SW 1271 (cell line): ENCODE results near the gene PDE6B.
"Not testable (repeated sequence)": the region's sequence is repeated elsewhere in the genome, so short reads cannot be mapped to it uniquely, and the experiment has no call there.

Experiments
- DNase-seq, 2 experiments: peaks; one replicate each; lab custom pipeline; 2025; lab: John Stamatoyannopoulos, UW

The PDE6B gene

DNA sequence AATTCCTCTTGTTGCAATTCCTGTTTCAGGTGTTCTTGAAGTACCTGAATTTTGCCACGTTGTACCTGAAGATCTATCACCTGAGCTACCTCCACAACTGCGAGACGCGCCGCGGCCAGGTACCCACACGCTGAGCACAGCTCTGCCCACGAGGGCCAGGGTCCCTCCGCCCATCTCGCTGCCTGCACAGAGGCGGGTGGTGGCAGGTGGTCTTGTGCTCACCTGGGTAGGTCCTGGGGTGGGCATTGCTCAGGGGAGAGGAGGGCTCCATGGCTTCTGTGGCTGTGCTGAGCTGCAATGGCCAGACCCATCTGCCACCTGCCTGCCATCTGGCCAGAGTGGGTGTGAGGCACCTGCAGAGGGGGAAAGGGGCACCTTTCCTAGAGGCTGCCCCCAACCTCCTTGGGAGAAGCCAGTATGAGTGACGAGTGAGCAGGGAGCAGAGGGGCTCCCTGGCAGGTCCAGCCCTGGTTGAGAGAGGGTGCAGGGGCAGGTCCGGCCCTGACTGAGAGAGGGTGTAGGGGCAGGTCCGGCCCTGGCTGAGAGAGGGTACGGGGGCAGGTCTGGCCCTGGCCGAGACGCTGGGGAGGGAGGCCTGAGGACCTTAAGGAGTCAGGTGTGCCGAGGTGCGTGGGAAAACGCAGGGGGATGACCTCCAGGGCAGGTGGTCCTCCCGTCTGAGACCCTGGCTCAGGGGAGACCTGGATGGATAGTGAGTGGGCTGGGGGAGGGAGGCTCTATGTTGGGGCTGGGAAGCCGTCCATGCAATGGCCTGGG lies 10.7 kb downstream of the PDE6B start:
- DNase-seq, result no peak

DNA sequence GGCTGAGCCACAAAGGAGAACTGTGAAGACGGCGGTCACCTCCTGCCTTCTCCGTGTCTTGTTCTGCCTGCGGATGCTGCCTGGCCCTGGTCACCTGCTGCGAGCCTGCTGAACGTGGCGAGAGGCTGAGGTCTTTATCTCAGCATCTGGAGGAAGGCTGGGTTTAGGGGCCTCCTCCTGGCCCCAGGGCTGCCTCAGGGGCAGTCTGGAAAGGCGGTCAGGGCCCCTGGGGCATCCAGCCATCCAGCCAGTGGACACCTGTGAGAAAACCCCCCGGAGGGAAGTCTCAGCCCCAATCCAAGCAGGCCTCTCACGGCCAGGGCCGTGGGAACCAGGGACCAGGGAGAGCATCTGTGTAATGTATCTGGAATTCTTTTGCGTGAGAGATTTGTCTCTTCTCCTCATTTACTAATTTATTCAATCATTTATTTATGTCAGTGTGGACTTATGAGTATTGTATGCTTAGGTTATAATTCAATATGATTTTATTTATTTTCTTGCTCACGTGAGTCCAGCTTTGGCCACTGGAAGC lies 11.3 kb downstream of the PDE6B start:
- DNase-seq, result no peak

DNA sequence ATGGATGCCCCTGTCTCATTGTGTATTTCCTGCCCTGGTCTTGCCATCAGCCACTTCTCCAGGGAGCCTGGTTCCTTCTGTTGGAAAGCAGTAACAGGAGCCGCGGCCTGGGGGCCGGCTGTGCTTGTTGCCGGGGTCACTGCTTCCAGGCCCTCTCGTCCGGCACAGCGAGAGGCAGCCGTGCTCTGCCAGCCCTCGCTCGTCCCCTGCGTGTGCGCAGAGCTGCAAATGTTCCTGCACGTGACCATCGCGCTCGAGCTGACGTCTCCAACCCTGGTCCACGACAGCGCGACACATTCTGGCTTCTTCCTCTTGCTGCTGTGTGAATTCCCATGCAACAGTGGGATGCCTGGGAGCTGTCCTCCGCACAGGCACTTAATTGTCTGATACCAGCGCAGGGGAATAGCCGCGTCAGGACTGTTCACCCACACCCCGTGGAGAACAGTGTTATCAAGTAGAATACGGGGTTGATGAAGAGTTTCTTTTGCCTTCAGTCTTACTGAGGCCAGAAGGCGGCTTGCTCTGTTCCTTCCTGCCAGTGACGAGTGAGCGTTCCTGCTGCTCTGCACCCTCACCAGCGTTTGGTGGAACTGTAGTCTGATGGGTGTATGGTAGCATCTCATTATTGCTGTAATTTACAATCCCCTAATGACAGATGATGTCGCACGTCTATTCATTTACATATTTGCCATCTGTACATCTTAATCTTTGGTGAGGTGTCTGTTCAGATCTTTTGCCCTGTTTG lies 12.3 kb downstream of the PDE6B start:
- no peak for DNase-seq

DNA sequence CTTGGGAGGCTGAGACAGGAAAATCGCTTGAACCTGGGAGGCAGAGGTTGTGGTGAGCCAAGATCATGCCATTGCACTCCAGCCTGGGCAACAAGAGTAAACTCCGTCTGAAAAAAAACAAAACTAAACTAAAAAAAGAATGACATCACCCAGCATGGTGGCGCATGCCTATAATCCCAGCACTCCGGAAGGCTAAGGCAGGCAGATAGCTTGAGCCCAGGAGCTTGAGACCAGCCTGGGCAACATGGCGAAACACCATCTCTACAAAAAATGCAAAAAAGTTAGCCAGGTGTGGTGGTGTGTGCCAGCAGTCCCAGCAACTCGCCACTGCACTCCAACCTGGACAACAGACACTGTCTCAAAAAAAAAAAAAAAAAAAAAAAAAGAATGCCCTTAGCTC lies 17.0 kb downstream of the PDE6B start:
- not testable (repeated sequence) for DNase-seq

GRCh38 chr4:646460-646859 lies 21.1 kb downstream of the PDE6B start:
- no peak for DNase-seq

DNA sequence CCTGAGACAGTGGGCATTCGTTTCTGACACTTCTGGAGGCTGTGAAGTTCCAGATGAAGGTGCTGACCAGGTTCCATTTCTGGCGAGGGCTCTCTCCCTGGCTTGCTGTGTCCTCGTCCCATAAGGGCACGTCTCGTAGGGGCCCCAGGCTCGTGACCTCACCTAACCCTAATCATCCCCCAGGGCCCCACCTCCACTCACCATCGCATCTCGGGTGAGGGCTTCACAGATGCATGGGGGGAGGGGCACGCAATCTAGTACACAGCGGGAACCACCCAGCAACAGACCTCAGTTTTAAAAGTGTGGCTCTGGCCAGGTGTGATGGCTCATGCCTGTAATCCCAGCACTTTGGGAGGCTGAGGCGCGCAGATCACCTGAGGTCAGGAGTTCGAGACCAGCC lies 22.1 kb downstream of the PDE6B start:
- DNase-seq, result no peak

DNA sequence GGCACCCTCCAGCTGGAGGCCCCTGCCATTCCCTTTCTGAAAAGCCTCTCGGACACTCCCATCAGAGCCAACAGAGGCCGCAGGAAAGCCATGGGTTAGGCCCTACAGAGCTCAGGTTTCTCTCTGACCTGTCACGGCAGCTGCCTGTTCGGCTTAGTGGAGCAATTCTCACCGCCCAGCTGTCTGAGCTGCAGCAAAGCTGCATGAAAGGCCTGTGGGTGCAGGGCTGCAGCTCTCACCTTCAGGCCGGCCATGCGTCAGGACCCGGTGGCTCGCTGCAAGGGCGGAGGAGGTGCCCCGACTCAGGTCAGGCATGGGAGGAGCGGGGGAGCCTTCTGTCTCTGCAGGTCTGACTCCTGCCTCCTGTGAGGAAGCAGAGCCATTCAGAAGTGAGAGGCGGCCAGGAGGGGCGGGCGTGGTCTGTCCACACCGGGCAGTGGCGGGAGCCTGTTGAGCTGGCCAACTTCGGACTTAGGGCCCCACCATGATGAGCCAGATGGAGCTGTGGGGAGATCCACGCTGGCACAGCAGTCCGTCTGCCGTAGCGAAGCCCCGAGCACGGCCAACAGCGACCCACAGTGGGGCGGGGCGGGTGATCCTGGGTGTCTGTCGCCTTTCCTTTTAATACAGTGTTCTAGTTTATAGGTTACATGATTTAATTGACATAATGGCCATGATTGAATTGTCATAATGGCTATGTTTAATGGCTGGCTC lies 23.4 kb downstream of the PDE6B start:
- DNase-seq, result no peak

DNA sequence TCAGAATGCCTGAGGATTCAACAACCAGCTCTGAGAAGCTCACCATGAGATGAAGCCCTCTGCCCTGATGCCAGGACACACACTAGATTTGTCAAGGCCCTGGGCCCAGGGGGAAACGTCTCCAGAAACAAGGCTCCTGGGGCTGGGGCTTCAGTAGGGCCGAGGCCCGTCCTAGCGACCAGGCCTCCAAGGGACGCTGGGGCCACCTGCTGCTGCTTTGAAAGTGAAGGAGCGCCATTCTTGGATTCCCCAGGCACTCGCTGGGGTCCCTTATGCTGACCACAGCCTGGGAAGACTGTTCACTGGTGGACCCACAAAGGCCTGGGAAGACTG lies 23.9 kb downstream of the PDE6B start:
- DNase-seq, result no peak

- DNase-seq, result no peak
These were observed 24.5 kb downstream of the PDE6B start for GRCh38 chr4:649751-650310.

- DNase-seq, result no peak
These were observed 25.1 kb downstream of the PDE6B start for GRCh38 chr4:650461-650860.

- no peak for DNase-seq
These were observed 25.8 kb downstream of the PDE6B start for GRCh38 chr4:650951-651883.

GRCh38 chr4:651884-652642 lies 26.7 kb downstream of the PDE6B start:
- no peak for DNase-seq

- no peak for DNase-seq
These were observed 27.9 kb downstream of the PDE6B start for GRCh38 chr4:653080-653821.

DNA sequence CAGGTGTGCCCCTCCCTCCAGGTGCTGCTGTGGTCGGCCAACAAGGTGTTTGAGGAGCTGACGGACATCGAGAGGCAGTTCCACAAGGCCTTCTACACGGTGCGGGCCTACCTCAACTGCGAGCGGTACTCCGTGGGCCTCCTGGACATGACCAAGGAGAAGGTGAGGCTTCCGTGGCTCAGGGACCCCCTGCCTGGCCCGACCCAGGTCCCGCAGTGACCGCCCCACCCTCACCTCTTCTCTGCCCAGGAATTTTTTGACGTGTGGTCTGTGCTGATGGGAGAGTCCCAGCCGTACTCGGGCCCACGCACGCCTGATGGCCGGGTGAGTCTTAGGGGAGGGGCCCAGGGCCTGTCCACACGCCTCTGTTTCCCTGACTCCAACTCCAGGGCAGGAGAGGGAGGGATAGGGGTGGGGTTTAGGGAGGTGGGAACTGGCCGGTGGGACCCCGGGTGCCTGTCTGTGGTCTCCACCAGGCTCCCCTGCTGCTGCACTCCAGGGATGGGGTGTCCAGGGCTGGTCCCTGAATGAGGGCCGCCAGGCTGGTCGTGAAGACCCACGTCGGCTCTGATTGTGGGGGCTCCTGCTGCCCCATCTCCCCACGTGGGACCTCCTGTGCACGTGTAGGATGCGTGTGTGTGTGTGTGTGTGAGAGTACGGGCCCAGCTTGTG lies 28.6 kb downstream of the PDE6B start:
- DNase-seq, result no peak

- DNase-seq, result no peak
These were observed 29.1 kb downstream of the PDE6B start for GRCh38 chr4:654503-654845.

GRCh38 chr4:654871-655463 lies 29.6 kb downstream of the PDE6B start:
- DNase-seq, result no peak

DNA sequence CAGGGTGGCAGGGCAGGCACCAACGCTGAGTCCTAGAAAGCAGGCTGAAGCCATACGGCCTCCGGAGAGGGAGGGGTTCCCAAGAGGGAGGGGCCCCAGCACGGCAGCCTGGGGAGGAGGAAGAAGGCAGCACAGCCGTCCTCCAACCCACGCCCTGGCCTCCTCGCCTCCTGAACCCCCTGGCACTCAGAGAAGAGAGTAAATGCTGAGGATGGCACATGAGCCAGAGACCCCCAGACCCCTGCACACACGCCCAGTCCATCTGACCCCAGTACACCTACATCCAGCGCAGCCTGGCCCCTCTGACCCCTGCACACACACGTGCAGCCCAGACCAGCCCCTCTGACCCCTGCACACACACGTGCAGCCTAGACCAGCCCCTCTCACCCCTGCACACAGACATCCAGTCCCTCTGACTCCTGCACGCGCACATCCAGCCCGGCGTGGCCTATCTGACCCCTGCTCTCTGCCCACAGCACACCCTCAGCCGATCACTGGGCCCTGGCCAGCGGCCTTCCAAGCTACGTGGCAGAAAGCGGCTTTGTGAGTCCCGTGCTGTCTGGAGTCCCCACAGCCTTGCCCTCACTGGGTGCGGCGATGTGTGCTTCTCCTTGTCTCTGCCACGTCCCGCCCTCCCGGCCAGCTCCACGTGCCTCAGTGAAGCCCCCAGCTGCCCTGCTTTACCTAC lies 30.2 kb downstream of the PDE6B start:
- no peak for DNase-seq
